RPMI7951 (cell line): ENCODE results near the gene MTCL1. TPM values are rescaled to one million over a fixed set of nuclear protein-coding genes. Genes with fewer than 3 reads are reported as not detected.
A peak's percentile ranks its signal among the peaks of the same experiment; 100 is the strongest.

ENCODE experiments used
- DNase-seq: peaks from one replicate; pipeline ENCODE4 v3.0.0-alpha.2; 2012; ENCODE audit warnings: low read depth
- total RNA-seq: library from RNA; depleted of rRNA; stranded (reverse); fragments of >200 nt; shearing (Covaris generic); gene quantifications from 2 replicates; pipeline ENCODE4 v1.2.3, GENCODE V29; 2014

The MTCL1 gene
- total RNA-seq, 1 experiment from 2014 or later = 9.3 TPM

- no peak for DNase-seq
These were observed 88.2 kb downstream of the MTCL1 start for GRCh38 chr18:8793445-8794155.

- peak; percentile 74 for DNase-seq
These were observed 89.0 kb downstream of the MTCL1 start for GRCh38 chr18:8794156-8794933.

DNA sequence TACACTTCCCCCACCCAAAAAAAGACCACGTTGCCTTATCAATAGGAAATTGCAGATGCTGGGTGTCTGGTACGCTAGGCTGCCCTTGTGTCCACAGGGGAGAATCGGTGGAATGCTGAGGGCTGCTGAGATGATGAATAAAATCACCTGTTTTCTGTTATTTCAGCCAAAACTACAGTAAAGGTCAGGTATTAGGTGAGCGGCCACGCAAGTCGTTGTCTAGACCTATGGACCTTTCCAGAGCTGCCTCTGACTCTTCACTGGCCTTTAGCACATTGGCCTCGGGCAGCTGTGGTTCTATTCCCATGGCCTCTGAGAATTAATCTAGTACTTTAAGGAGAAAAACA is 89.6 kb downstream of the MTCL1 start:
- DNase-seq = no peak

DNA sequence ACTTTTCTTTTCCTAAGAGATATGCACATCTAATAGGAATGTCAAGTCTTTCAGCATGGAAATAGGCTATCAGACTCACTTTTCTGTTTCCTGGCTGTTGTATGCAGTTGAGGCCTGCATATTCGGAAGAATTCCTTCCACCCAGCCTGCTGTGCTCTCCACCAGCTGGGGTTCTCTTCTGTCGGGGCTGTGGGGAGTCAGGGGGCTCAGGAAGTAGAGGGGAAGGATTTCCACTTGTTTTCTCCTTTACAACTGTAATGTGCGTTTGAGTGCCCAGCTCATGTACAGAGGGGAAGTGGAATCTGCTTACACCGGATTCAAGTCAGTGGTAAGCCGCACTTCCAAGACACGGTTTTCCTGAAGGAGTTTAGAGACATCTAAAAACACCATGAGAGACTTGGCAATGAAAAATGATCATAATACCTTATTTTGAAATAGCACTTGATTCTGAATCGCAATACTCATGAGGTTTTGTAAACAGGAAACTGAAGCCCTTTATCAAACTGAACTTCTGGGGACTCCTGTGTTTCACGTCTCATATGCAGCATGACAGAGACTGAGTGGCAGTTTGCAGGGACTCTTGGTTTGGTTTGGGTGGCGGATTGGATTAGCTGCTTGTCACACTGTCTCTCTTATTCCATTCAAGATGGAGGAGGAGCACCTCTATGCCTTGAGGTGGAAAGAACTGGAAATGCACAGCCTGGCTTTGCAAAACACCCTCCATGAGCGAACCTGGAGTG is 90.4 kb downstream of the MTCL1 start:
- DNase-seq = no peak

- peak; percentile 33 for DNase-seq
These were observed 91.8 kb downstream of the MTCL1 start for GRCh38 chr18:8797206-8797605.

DNA sequence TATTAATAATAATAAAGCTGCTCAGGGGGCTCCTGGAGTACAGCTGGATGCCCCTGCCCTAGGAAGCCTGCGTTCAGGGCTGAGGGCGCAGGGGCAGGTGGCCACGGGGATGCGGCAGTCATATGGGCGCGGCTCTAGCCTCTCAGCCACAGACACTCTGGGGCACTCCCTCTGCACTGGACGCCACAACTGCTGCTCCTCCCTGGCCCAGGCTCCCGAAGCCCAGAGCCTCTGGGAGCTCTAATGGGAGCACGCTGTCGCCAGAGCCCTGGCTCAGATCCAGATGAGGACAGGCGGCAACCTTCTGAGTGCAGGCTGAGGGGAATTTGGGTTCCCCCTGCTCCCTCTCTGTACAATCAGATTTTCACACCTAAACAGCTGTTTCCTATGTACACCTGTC is 93.6 kb downstream of the MTCL1 start:
- DNase-seq = no peak

- no peak for DNase-seq
These were observed 94.5 kb downstream of the MTCL1 start for GRCh38 chr18:8799596-8800441.

DNA sequence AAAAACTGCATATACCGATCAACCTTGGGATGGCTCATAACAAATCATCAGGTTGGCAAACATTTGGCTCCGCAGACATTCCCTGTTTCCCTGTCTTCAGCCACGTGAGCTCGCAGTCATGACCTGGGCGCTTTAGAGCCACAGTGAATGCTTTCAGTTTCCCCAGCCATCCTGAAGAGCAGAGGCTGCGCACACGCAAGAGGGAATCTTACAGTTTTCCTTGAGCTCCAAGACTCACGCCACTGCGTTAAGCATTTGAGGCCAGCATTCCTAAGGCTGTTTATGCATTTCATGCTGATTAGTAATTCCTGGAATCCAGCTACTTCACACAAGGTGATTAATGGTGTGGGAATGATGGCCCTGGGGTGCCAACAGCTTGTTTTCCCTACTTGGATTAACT is 95.1 kb downstream of the MTCL1 start:
- peak; percentile 97 for DNase-seq

GRCh38 chr18:8800876-8801262 is 95.5 kb downstream of the MTCL1 start:
- DNase-seq = no peak

- DNase-seq = peak; percentile 83
These were observed 96.0 kb downstream of the MTCL1 start for GRCh38 chr18:8801263-8801901.

DNA sequence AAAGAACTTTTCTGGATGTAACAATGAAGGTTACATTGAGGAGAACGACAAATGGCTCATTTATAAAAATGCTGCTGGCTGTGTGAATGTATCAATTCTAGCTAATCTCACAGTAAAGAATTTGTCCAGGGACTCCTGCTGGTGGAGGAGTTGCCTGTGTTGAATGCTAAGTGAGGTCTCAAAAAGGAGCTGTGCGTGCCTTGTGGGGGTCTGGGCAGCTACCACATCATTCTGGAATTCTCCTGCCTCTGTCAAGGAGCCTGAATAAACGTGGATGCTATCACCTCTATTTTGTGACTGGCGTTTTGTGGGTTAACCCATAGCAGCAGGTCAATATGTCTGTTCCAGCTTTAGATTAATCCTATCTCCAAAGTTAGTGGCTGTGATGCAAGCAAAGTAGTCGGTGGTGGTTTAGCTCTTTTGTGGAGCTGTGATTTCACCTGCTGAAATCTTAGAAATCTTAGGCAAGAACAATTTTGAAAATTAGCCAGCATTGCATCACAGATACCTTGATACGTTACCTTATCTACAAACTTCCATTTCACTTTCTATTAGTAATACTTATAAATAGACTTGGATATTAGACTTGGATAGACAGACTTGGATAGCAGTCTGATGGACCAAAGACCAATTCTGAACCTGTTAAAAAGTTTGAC is 96.8 kb downstream of the MTCL1 start:
- no peak for DNase-seq

- DNase-seq = no peak
These were observed 97.9 kb downstream of the MTCL1 start for GRCh38 chr18:8803063-8803795.

GRCh38 chr18:8803957-8804356 is 98.6 kb downstream of the MTCL1 start:
- DNase-seq = no peak

DNA sequence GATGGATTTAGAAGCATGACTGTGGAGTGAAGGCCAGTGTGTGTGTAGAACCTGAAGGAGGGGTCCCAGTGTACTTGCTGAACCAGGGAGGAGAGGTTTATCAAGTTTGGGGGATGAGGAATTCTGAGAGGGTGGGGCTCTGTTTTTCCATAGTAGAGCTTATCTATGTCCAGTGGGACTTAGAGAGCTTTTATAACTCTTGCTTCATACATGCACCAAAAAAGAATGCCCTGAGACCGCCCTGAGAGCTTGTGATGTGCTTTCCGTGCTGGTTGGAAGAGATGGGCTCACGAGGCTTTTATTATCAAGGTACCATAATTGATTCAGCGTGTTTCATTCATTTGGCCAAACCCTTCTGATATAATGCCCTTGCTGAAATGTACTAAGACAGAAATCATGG is 100.2 kb downstream of the MTCL1 start:
- no peak for DNase-seq

DNA sequence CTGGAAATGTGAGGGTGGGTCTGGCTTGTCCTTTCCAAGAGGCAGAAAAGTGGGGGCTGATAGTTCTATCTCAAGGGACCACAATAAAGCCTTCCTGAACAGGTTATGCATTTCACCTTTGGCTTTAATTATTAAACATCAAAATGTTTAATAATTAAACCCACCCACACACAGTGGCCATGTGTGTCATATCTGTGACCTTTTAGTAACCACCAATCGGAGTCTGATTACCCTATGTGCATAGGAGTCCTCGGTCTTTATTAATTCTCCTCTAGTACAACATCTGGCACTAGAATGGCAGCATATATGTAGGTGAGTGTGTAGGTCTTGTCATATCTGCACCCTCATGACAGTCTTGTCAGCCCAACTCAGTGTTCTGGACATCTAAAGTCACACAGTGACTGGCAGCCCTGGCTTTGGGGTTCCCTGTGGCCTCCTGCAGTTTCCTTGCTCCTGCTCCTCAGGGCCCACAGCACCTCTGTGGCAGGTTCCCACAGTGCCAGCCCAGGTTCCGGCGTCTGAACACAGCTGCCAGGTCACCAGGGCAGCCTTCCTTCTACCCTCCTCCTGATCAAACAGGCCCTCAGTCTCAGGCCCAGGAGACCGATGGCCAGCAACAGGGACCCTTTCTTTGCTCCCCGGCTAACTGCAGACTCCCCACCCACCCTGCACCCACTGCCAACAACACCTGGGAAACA is 100.9 kb downstream of the MTCL1 start:
- DNase-seq = no peak

GRCh38 chr18:8806798-8807487 is 101.6 kb downstream of the MTCL1 start:
- DNase-seq = no peak

- DNase-seq = no peak
These were observed 102.1 kb downstream of the MTCL1 start for GRCh38 chr18:8807488-8807805.

DNA sequence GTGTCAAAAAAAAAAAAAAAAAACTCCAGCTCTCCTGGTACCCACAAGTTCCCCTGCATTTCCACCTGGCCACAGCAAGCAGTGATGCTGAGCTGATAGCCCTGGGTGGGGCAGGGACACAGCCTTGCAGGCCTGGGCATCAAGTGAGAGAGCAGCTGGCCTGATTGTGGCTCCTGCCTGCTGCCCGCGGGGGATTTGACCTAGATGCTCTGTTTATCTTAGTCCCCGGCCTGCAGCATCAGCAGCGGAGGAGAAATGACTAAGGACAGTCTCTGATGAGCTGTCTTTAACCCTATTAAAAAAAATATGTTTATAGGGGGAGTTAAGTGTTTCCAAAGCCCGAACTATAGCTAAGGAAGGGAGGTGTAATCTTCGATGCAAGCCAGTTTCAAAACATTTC is 102.6 kb downstream of the MTCL1 start:
- DNase-seq = peak; percentile 71

GRCh38 chr18:8809514-8809913 is 104.2 kb downstream of the MTCL1 start:
- no peak for DNase-seq
